Smooth muscle cell of the pulmonary artery (primary cell): ENCODE results near the gene HPCAL4. TPM values are rescaled to one million over a fixed set of nuclear protein-coding genes. Genes with fewer than 3 reads are reported as not detected.

ENCODE experiments used
- total RNA-seq: library from RNA; depleted of rRNA; stranded (reverse); fragments of >200 nt; gene quantifications from 2 replicates; pipeline ENCODE4 v1.2.3, GENCODE V29; 2014

HPCAL4 gene
- not detected in 2 replicates for total RNA-seq

DNA sequence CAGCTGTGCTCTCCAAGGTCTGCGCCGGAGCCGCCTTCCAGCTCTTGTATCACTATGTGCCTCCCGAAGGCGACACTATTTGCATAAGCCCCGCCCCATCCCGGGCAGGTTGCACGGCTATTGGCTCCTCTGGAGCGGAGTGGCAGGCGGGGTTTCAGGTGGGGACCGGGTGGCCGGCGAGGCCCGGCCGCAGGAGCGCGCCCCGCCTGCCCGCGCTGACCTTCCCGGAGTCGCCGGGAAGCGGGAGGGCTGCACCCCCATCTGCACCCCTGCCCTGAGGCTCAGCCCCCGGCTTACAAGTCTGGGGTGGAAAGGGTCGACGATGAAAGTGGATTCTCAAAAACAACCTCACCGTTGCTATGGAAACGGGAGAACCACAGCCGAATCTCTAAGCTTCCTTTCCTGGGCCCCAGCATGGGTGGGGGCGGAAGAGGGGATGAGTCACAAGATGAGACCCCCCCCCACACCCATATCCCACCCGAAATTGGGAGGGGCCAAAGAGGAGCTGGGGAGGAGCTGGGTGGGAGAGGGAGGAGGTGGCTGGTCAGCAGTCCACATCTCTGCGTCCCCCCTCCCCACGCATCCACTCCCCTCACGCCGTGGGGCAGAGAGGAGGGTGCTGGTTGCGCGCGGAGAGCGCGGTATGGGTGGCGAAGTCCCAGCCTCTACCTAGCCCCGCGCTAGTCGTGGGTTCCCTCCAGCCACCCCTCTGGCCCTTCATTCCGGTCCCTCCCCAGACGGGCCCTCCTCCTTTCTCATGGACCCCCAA, at the start of gene HPCAL4:
TSS of gene HPCAL4 (minus strand) at position 51 of the 769 bp plus-strand sequence. CDS start 6,830 bp downstream, outside the sequence.

DNA sequence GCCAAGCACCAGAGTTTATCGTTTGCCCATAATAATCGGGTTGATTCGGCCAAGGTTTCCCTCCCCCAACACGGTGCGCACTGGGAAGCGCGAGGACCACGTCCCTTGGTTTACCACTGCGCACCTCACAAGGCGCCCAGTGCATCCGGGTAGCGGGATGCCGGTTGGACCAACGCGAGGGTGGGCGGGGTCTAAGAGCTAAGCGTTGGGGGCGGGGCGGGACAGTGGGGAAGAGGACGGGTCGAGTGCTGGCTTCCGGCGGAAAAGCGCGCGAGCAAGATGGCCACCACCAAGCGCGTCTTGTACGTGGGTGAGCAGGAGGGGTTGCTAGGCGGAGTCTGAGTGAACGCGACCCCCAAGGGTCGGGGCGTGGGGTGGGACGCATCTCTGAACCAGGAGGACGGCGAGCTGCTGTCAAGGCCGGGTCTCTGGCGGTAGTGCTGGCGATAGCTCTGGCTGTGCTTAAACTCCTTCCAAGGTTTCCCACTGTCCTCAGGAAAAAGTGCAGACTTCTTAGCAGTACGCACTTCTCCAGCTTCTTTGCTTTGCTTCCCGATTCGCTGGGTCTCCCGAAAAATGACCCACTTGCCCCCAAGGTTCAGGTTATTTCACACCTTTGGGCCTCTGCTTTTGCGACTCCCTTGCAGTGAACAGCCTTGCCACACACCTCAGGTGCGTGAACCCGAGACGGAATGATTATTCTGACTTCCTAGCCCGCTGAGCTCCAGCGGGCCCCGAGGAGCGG, 47.6 kb upstream of the HPCAL4 start, which contains the start of gene PPIE:
TSS of gene PPIE (plus strand) at position 261 of the 745 bp plus-strand sequence. CDS start at position 280, 19 bp downstream.

DNA sequence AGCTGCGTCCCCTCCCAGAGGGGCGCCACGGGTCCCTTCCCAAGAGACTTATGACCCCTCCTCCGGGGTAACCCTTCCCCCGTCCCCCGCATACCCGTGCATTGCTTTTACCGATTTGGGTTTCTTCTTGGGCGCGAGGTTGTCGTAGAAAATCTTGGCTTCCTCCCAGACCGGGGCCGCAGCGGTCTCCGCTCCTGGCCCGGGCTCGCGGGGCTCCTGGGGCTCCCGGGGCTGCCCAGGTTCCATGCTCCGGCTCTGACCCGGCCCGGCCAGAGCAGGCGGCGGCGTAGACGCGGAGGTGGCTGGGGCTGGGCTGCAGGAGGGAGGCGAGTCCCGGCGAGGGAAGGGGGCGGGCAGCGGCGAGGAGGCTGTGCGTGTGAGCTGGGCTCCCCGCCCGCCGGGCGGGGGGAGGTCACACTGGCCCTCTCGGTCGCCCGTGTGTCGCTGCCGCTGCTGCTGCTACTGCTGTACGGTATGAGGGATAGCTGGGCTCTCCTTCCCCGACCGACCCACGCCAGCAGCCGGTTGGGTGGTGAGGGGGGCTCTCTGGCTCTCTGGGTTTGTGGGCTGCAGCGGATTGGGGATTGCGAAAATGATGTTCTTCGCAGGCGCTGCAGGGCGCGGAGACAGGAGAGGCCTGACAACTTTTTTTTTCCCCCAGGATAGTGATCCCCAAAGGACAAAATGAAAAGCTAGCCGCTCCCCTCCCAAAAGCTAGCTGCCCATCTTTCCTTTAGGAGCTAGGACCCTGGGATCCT, 19.3 kb downstream of the HPCAL4 start, which contains the start of gene NT5C1A:
TSS of gene NT5C1A (minus strand) at position 315 of the 758 bp plus-strand sequence. CDS start at position 246, 69 bp downstream.

DNA sequence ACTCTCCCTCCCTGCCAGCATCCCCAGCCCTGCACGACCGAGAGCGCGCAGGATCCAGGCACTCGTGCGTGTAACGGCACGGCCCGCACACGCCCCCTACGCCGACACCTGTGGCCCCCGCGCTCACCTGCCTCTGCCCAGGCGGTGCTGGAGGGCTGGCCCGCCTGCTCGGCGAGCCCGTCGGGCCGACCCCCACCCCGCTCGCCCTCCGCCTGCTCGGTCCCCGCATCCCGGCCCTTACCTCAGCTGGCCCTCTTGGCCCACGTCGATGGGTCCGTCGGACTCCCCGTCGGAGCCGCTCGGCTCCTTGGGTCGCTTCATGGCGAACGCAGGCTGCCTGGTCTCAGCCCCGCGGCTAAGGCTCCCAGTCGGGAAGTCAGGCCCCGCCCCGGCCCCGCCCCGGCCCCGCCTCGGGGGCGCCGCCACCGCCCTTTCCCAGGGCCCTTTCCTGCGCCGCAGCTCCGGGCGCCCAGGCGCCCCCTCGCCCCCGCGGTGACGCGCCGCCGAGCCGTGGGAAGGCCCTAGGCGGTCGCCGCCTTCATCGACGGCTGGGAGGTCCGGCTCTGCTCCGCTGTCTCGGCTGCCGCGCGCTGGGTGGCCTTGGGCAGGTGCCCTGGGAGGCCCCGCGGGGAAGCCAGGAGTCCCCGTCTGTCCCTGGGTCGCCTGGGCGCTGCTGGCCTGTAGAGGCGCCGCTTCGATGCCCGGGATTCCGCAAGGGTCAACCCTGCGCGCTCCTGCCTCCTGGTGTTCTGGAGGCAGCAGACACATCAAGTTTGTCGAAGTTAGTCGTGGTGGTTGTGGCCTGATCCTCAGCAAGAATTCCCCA, 51.7 kb downstream of the HPCAL4 start, which contains the start of gene HEYL:
TSS of gene HEYL (minus strand) at position 339 of the 826 bp plus-strand sequence. CDS start at position 321, 18 bp downstream.

Other genes with a start within 250 kb of the HPCAL4 start
- gene BMP8A, start 199.8 kb downstream of the HPCAL4 start, total RNA-seq: 0.13 and 0.33 TPM in 2 replicates
- gene PABPC4, start 114.6 kb downstream of the HPCAL4 start, total RNA-seq: 363 and 444 TPM in 2 replicates
- 0.30 and 3.1 TPM in 2 replicates for gene HEYL, start 51.8 kb downstream of the HPCAL4 start, total RNA-seq
- not detected in 2 replicates for gene NT5C1A, start 19.3 kb downstream of the HPCAL4 start, total RNA-seq
- gene PPIE, start 47.4 kb upstream of the HPCAL4 start, total RNA-seq: 26.9 and 28.2 TPM in 2 replicates
- 1.3 and 1.8 TPM in 2 replicates for gene OXCT2, start 79.9 kb upstream of the HPCAL4 start, total RNA-seq
- under 0.01 TPM in 1 of 2 replicates, not detected in the other for gene BMP8B, start 97.4 kb upstream of the HPCAL4 start, total RNA-seq
- 29.7 and 41.9 TPM in 2 replicates for gene TRIT1, start 192.1 kb upstream of the HPCAL4 start, total RNA-seq
- gene MYCL, start 210.5 kb upstream of the HPCAL4 start, total RNA-seq: 0.33 and 1.4 TPM in 2 replicates